ENCODE results near the gene LCP1. TPM values are rescaled to one million over a fixed set of nuclear protein-coding genes. Genes with fewer than 3 reads are reported as not detected.
"Not testable (repeated sequence)": the region's sequence is repeated elsewhere in the genome, so short reads cannot be mapped to it uniquely, and the experiment has no call there.

Gene LCP1, protein sequence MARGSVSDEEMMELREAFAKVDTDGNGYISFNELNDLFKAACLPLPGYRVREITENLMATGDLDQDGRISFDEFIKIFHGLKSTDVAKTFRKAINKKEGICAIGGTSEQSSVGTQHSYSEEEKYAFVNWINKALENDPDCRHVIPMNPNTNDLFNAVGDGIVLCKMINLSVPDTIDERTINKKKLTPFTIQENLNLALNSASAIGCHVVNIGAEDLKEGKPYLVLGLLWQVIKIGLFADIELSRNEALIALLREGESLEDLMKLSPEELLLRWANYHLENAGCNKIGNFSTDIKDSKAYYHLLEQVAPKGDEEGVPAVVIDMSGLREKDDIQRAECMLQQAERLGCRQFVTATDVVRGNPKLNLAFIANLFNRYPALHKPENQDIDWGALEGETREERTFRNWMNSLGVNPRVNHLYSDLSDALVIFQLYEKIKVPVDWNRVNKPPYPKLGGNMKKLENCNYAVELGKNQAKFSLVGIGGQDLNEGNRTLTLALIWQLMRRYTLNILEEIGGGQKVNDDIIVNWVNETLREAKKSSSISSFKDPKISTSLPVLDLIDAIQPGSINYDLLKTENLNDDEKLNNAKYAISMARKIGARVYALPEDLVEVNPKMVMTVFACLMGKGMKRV
- 10 to 100 TPM in 1 of 3 donors, 1 to 10 TPM in 2; 7.8 to 10.7 (median 8.9) TPM for polyA plus RNA-seq (ENCODE audit: insufficient read length in 3 of 3)
- long read RNA-seq, donor 1, partial matches to known transcripts: 0 of 2 reads
- long read RNA-seq, donor 1, other reads (novel, unspliced or antisense): 0 of 2 reads
- long read RNA-seq, donor 2, partial matches to known transcripts: 0 of 2 reads
- long read RNA-seq, donor 2, other reads (novel, unspliced or antisense): 0 of 2 reads
- long read RNA-seq, donor 3, partial matches to known transcripts: 0 of 2 reads
- long read RNA-seq, donor 3, other reads (novel, unspliced or antisense): 0 of 2 reads
- long read RNA-seq, donor 4: 0 reads
- long read RNA-seq, donor 5: 0 reads
- long read RNA-seq, donor 6, partial matches to known transcripts: 0 of 1 reads
- long read RNA-seq, donor 6, other reads (novel, unspliced or antisense): 0 of 1 reads
- long read RNA-seq, donor 7, partial matches to known transcripts: 0 of 2 reads
- long read RNA-seq, donor 7, other reads (novel, unspliced or antisense): 0 of 2 reads
- long read RNA-seq, donor 8, partial matches to known transcripts: 0 of 2 reads
- long read RNA-seq, donor 8, other reads (novel, unspliced or antisense): 0 of 2 reads
- long read RNA-seq, donor 9: 0 reads
- long read RNA-seq, donor 10: 0 reads
- long read RNA-seq, donor 11, partial matches to known transcripts: 0 of 1 reads
- long read RNA-seq, donor 11, other reads (novel, unspliced or antisense): 0 of 1 reads
- long read RNA-seq, donor 12, partial matches to known transcripts: 0 of 2 reads
- long read RNA-seq, donor 12, other reads (novel, unspliced or antisense): 0 of 2 reads
- long read RNA-seq, donor 13, partial matches to known transcripts: 0 of 2 reads
- long read RNA-seq, donor 13, other reads (novel, unspliced or antisense): 0 of 2 reads
- long read RNA-seq, donor 14: 0 reads
- long read RNA-seq, donor 15: 0 reads
- long read RNA-seq, donor 16, partial matches to known transcripts: 0 of 3 reads
- long read RNA-seq, donor 16, other reads (novel, unspliced or antisense): 0 of 3 reads

DNA sequence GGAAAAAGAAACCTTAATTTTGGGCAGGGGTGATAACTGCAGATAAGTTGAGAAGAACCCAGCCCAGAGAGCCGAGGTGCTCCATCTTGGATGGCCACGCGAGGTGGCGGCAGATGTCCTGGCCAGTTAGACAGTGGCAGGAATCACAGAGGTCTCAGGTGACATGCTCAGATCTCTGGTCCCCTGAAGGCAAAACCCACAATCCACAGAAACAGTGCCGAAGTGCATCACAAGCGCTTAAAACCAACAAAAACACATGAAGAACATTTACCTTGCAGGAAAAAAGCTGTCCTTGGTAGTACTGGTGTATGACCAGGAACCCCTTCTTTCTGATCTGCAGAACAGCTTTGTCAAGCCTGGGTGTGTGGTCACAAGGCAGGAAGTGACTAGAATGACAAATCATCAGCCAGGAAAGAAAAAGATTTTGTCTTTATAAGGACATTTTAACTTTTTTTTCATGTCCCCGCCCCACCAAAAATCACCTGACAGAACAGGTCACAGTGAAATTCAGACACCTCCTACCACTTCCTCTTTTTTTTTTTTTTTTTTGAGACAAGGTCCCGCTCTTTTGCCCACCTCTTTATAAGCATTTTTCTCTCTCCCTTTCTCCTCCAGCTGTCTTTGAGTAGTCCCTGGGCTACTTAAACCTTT lies at the start of gene LCP1:
TSS of gene LCP1 (minus strand) at position 338 of the 651 bp plus-strand sequence. CDS start 22,515 bp downstream, outside the sequence.
- no peak for DNase-seq

GRCh38 chr13:46229251-46229650 lies 47.3 kb upstream of the LCP1 start:
- no peak for DNase-seq

DNA sequence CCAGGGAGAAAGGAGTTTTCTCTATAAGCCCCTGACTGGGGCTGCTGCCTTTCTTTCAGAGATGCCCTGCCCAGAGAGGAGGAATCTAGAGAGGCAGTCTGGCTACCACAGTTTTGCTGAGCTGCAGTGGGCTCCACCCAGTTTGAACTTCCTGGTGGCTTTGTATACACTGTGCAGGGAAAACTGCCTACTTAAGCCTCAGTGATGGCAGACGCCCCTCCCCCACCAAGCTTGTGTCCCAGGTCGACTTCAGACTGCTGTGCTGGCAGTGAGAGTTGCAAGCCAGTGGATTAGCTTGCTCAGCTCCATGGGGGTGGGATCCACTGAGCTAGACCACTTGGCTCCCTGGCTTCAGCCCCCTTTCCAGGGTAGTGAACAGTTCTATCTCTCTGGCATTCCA lies 38.3 kb upstream of the LCP1 start:
- not testable (repeated sequence) for DNase-seq

GRCh38 chr13:46214741-46215140 lies 32.8 kb upstream of the LCP1 start:
- DNase-seq: not testable (repeated sequence)

GRCh38 chr13:46213242-46213641 lies 31.3 kb upstream of the LCP1 start:
- no peak for DNase-seq

GRCh38 chr13:46211483-46212351 lies 29.7 kb upstream of the LCP1 start, which contains the start of gene LRRC63:
TSS of gene LRRC63 (plus strand) at chr13:46211928. CDS start at chr13:46213035, 1,107 bp downstream.
- DNase-seq: peak; percentile 51

- DNase-seq: no peak
These were observed 29.1 kb upstream of the LCP1 start for GRCh38 chr13:46211116-46211482.

- no peak for DNase-seq
These were observed 28.5 kb upstream of the LCP1 start for GRCh38 chr13:46210362-46211083.

DNA sequence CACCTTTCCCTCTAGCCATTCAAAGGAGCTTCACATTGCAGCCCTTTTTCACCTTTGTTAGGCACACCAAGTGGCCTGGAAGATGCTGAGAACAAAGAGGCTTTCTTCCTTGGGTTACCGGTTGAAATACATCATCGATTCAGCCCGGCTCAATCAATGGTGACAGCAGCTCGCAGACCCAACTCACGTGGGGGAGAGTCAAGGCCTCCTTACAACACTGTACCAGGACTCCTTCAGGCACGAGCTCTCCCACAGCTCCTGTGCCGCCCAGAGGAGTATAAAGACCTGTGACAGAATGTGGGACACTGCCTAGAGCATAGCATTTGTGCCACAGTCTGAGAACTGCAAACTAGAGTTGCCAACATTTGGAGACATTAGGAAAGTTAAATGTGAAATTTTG lies 25.9 kb upstream of the LCP1 start:
- DNase-seq: no peak

DNA sequence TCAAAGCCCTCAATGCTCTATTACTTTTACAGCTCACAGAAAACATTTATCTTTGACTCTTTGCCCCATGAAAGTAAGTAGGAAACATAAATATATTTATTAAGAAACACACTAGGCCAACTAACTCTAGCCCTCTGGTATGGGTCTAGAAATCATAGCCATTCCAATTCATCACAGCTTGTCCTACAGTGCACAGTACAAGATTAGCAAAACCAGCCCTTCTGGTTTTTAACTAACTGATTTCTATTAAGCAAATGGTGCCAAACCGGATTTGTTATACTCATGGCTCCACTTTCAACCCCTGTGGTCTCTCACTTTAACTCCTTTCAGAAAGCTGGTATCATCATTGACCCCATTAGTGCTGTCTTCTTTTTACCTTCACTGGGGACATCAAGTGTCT lies 24.2 kb upstream of the LCP1 start:
- no peak for DNase-seq

GRCh38 chr13:46202966-46203365 lies 21.0 kb upstream of the LCP1 start:
- no peak for DNase-seq

DNA sequence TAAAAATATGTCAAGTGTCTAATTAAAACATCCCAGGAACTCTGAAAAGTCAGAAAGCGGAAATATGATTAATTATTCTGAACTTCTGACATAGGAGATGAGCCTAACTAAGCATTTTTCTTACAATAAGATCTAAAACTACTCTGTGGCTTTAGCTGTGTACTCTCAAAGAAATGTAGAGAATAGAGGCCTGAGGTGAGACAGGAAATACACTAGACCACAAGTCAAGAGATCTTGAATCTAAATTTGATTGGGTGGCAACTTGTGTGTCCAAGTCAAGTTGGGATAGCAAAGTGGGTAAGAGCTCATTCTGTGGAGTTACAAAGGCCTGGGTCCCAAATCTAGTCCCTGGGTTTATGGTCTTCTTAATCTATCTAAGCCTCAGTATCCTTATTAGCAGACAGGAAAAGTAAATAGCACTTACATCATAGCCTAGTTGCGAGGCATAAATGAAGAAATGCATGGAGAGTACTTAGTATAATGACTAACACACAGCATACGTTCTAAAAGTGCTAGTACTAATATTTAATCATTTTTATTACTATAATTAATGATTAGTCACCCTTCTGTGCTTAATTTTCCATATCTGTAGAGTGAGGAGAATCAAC lies 20.3 kb upstream of the LCP1 start:
- no peak for DNase-seq

DNA sequence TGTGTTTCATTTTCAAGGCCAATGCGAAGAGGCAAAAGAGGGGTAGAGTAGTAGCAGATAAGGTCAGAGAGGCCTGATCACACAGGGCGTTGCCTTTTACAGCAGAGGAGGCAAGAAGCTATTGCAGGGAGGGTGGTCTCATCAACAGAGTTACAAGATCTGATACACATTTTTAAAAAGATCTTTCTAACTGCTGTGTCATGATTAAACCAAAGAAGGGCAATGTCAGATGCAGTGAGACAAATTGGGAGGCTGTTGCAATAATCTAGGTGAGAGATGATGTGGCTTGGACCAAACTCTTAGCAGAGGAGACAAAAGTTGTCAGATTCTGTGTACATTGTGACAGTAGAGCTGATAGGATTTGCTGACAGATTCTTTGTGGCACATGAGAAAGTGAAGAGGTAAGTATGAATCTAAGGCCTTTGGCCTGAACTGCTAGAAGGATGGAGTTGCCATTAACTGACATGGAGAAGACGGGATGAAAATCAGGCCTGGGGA lies 16.8 kb upstream of the LCP1 start:
- no peak for DNase-seq

DNA sequence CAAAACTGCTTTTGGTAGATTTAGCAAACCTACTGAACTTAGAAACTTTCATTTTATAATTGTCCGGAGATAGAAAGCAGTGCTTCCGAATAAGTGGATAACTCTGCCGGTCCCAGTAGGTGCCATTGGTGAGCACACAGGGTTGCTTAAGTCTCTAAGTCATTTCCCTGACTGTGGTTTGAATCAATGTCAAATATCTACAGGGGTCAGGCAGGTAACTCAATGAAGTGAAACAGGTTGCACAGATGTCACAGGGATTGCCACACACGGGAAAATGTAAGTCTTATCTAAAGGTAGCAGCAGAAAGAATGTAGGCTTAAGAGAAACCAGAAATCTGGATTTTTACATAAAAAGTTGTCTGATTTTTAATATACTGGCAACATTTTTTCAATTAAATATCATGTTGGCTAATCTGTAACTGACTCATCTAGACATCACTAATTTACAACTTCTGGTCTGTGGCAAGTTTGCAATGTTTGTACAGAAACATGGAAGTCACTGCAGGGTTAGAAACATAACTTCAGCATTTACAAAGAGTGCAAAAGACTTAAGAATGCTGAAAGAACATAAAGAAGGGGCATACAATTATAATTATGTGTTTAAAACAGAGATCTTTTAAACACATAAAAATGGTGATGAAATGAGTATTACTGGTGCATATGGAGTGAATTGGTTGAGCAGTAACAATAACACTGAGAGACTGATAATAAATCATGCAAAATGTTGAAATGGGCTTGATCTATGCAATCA lies 15.5 kb upstream of the LCP1 start:
- no peak for DNase-seq

DNA sequence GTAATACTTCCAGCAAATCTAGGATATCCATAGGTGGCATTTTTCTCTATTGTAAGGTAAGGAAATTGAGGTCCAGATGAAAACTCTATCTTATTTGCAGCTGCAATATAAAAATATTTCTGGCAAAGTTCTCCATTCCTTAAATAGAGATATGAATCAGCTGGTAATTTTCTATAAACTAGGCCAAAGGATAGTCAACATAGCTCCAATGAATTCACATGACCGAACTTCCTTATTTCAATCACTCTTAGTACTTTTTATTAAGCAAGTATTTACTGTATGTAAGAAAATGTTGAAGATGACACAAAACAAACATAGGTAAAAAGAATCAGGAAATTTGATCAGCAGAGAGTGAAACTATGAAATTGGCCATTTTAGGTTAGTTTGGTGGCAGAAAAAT lies 13.0 kb upstream of the LCP1 start:
- no peak for DNase-seq

DNA sequence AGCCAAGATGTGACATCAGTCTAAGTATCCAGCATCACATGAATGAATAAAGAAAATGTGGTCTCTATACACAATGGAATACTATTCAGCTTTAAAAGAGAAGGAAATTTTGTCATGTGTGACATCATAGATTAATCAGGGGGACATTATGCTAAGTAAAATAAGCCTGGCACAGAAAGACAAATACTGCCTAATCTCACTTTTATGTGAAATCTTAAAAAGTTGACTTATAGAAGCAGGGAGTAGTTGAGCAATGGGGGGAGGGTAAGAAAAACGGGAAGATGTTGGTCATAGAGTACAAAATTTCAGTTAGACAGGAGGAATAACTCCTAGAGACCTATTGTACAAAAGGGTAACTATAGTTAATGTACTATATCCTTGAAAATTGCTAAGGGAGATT lies 10.4 kb upstream of the LCP1 start:
- no peak for DNase-seq

GRCh38 chr13:46185634-46186033 lies 3.7 kb upstream of the LCP1 start:
- no peak for DNase-seq
